Endothelial cell of umbilical vein (primary cell): ENCODE results near the gene GTF2H1.
"Not testable (repeated sequence)": the region's sequence is repeated elsewhere in the genome, so short reads cannot be mapped to it uniquely, and the experiment has no call there.

Experiments used
- GATA2 ChIP-seq: IDR thresholded peaks from 2 replicates; pipeline ENCODE4 v1.7.0; 2011; ENCODE audit warnings: low read depth, mild to moderate bottlenecking, moderate library complexity, mixed read lengths, low read length; ENCODE audit not compliant: insufficient read length, insufficient read depth
- JUN ChIP-seq: IDR thresholded peaks from 2 replicates; pipeline ENCODE4 v1.6.1; 2011; ENCODE audit warnings: borderline replicate concordance, low read depth; ENCODE audit not compliant: insufficient read length, insufficient read depth
- POLR2A ChIP-seq: IDR thresholded peaks from 2 replicates; pipeline ENCODE4 v1.6.1; 2012; ENCODE audit warnings: low read depth, mild to moderate bottlenecking, control low read depth, low read length
- TF ChIP-seq, protein P1 (sequence below), 2 donors: IDR thresholded peaks; 1 replicate in 1 of 2; 2 replicates in 1 of 2; pipeline ENCODE4 v1.5.1; 2011; ENCODE audit warnings: low read length in 2 of 2, mild to moderate bottlenecking in 2 of 2, moderate library complexity in 2 of 2, control low read depth in 1 of 2, inconsistent platforms in 1 of 2, low read depth in 1 of 2; ENCODE audit not compliant: insufficient read depth in 1 of 2; ENCODE audit errors: extremely low read depth in 1 of 2
- TF ChIP-seq, protein P2 (sequence below): IDR thresholded peaks from 2 replicates; pipeline ENCODE4 v1.6.1; 2011; ENCODE audit not compliant: insufficient read depth, insufficient read length

DNA sequence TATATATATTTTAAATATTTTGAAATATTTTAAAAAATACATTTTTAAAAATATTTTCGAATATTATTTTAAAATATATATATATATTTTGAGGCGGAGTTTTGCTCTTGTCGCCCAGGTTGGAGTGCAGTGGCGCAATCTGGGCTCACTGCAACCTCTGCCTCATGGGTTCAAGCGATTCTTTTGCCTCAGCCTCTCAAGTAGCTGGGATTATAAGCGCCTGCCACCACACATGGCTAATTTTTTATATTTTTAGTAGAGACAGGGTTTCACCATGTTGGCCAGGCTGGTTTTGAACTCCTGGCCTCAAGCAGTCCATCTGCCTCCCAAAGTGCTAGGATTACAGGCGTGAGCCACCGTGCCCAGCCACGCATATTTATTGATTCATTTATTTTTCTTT lies 78.7 kb downstream of the GTF2H1 start:
- TF ChIP-seq, protein P1, sequence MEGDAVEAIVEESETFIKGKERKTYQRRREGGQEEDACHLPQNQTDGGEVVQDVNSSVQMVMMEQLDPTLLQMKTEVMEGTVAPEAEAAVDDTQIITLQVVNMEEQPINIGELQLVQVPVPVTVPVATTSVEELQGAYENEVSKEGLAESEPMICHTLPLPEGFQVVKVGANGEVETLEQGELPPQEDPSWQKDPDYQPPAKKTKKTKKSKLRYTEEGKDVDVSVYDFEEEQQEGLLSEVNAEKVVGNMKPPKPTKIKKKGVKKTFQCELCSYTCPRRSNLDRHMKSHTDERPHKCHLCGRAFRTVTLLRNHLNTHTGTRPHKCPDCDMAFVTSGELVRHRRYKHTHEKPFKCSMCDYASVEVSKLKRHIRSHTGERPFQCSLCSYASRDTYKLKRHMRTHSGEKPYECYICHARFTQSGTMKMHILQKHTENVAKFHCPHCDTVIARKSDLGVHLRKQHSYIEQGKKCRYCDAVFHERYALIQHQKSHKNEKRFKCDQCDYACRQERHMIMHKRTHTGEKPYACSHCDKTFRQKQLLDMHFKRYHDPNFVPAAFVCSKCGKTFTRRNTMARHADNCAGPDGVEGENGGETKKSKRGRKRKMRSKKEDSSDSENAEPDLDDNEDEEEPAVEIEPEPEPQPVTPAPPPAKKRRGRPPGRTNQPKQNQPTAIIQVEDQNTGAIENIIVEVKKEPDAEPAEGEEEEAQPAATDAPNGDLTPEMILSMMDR (IDR thresholded peaks at IDR 0.05; ENCODE audit: extremely low read depth in 1 of 2, insufficient read depth in 1 of 2, low read depth in 1 of 2, low read length in 2 of 2), result not testable (repeated sequence)
- not testable (repeated sequence) for TF ChIP-seq POLR2A, JUN, GATA2
- TF ChIP-seq, protein P2, sequence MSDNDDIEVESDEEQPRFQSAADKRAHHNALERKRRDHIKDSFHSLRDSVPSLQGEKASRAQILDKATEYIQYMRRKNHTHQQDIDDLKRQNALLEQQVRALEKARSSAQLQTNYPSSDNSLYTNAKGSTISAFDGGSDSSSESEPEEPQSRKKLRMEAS, result not testable (repeated sequence)
